ENCODE results near the gene BCKDHA. TPM values are rescaled to one million over a fixed set of nuclear protein-coding genes. Genes with fewer than 3 reads are reported as not detected.

Gene BCKDHA
- total and polyA plus RNA-seq, 2 of the 4 experiments (the other 2 are of a cell fraction), result 7.6 to 7.7 TPM

GRCh38 chr19:41373993-41374392 is 23.6 kb upstream of the BCKDHA start:
- WGBS, 2 experiments (ENCODE audit: extremely low coverage in 2 of 2, insufficient read length in 1 of 2), result 17% methylated on average over 4 of the region's 12 CpGs; no CpG with 5 or more reads in 1 of the 2 experiments
- H4K5ac ChIP-seq (ENCODE audit: low read depth, low read length), result no peak overlapping the region
- in situ Hi-C loops (cut with MboI; ENCODE audit: low sequenced_read_pairs) (no loop called here), intact Hi-C loops (cut with micrococcal nuclease) (loop anchor here (1.0 kb wide), 1 partner anchor 23 kb away; the partner anchor contains the start of genes BCKDHA and EXOSC5), dilution Hi-C loops (cut with HindIII; ENCODE audit: low sequenced_read_pairs, unreplicated experiment) (no loop called here)
- peak; percentile 92 for DNase-seq
- ChIA-PET CTCF (no interaction called here), POLR2A (ENCODE audit: unreplicated experiment) (no interaction called here)
- peak; percentile 70 for ATAC-seq (ENCODE audit: low read depth)
- peaks cover 4 to 30% of the 10 kb centered on the region in 2 experiments; a peak in 3 of 4 replicates for H3K79me1 ChIP-seq (ENCODE audit: low read depth in 1 of 2, low read length in 2 of 2)
- no peaks in the 10 kb centered on the region for H3K9me3 ChIP-seq (ENCODE audit: control insufficient read depth, insufficient read depth, low read length)
- no peak overlapping the region for H2BK20ac ChIP-seq (ENCODE audit: low read depth, low read length)
- no peak overlapping the region for H2BK120ac ChIP-seq (ENCODE audit: low read depth, low read length)
- H4K8ac ChIP-seq (ENCODE audit: low read depth in 2 of 2, low read length in 2 of 2), result no peak overlapping the region
- BruUV-seq (replicated peaks), result no TSS peak
- H2AFZ ChIP-seq (replicated peaks; ENCODE audit: low read length, poor library complexity), result peak overlapping the region; percentile 39
- peaks cover 3% of the 10 kb centered on the region; the same call in 1 of the 2 replicates for H4K20me1 ChIP-seq (ENCODE audit: insufficient read depth, low read length)
- no peak overlapping the region for H3K56ac ChIP-seq (ENCODE audit: extremely low read depth, insufficient read depth, low read length)
- no peak overlapping the region for H2BK5ac ChIP-seq (ENCODE audit: low read depth, low read length, poor library complexity, severe bottlenecking)
- H3K4ac ChIP-seq (ENCODE audit: low read depth, low read length), result no peak overlapping the region
- no peak overlapping the region for H2AK9ac ChIP-seq (replicated peaks; ENCODE audit: low read depth, low read length, poor library complexity)
- TF ChIP-seq, protein P1, sequence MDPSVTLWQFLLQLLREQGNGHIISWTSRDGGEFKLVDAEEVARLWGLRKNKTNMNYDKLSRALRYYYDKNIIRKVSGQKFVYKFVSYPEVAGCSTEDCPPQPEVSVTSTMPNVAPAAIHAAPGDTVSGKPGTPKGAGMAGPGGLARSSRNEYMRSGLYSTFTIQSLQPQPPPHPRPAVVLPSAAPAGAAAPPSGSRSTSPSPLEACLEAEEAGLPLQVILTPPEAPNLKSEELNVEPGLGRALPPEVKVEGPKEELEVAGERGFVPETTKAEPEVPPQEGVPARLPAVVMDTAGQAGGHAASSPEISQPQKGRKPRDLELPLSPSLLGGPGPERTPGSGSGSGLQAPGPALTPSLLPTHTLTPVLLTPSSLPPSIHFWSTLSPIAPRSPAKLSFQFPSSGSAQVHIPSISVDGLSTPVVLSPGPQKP (IDR thresholded peaks at IDR 0.05; ENCODE audit: borderline replicate concordance, low read depth, low read length), result no peak
- no peak for TF ChIP-seq MXI1 (IDR thresholded peaks at IDR 0.05; ENCODE audit: borderline replicate concordance, low read depth, low read length)
- TF ChIP-seq BHLHE40 (IDR thresholded peaks at IDR 0.05; ENCODE audit: low read depth, low read length), result peak; percentile 31; the same call in 1 of the 2 replicates
- TF ChIP-seq USF2 (IDR thresholded peaks at IDR 0.05; ENCODE audit: low read depth, low read length), result no peak
- no peak for TF ChIP-seq CHD1 (IDR thresholded peaks at IDR 0.05; ENCODE audit: low read depth, low read length)
- peak; percentile 77 for TF ChIP-seq RCOR1 (IDR thresholded peaks at IDR 0.05; ENCODE audit: insufficient replicate concordance, low read length)
- no peak; the same call in 1 of the 2 replicates for TF ChIP-seq FOS (IDR thresholded peaks at IDR 0.05; ENCODE audit: low read depth, low read length)
- no peak for TF ChIP-seq RFX5 (IDR thresholded peaks at IDR 0.05; ENCODE audit: low read depth, low read length)
- no peak for TF ChIP-seq MAFK (IDR thresholded peaks at IDR 0.05; ENCODE audit: low read depth, low read length)
- TF ChIP-seq MAZ (IDR thresholded peaks at IDR 0.05; ENCODE audit: borderline replicate concordance, low read depth, low read length), result peak; percentile 41; the same call in 1 of the 2 replicates
- TF ChIP-seq NFE2L2 (IDR thresholded peaks at IDR 0.05; ENCODE audit: low read depth, low read length), result no peak
- no peak for TF ChIP-seq SMC3 (IDR thresholded peaks at IDR 0.05; ENCODE audit: low read depth, low read length)
- TF ChIP-seq CEBPB (IDR thresholded peaks at IDR 0.05; ENCODE audit: low read depth, low read length), result no peak
- H3K18ac ChIP-seq (ENCODE audit: low read depth, low read length), result no peak overlapping the region
- no peaks in the 10 kb centered on the region; the same call in 1 of the 2 replicates for H3K36me3 ChIP-seq (ENCODE audit: control insufficient read depth, insufficient read depth, low read length)
- H3K4me1 ChIP-seq (ENCODE audit: control insufficient read depth, insufficient read depth, low read length), result peaks cover 7% of the 10 kb centered on the region; the same call in 1 of the 2 replicates
- no peak overlapping the region for H2AK5ac ChIP-seq (ENCODE audit: low read depth, low read length)
- H3K9me1 ChIP-seq (ENCODE audit: insufficient read depth, low read length), result peaks cover 6% of the 10 kb centered on the region
- H3K27me3 ChIP-seq (ENCODE audit: control insufficient read depth, insufficient read depth, low read length), result no peaks in the 10 kb centered on the region
- no peak overlapping the region for H3K23ac ChIP-seq (ENCODE audit: low read depth, low read length)
- no peak overlapping the region for H3K4me2 ChIP-seq (ENCODE audit: low read depth, low read length)
- H3K4me3 ChIP-seq (ENCODE audit: insufficient read depth, low read depth, low read length), result no peak overlapping the region
- no peak overlapping the region for H2BK15ac ChIP-seq (ENCODE audit: low read depth, low read length)
- H3K27ac ChIP-seq (ENCODE audit: insufficient read depth, low read length), result no peak overlapping the region
- H4K91ac ChIP-seq (ENCODE audit: insufficient read depth, low read depth, low read length), result no peak overlapping the region
- H3K14ac ChIP-seq (replicated peaks; ENCODE audit: low read depth, low read length), result no peak overlapping the region
- H3K9ac ChIP-seq (ENCODE audit: low read depth, low read length), result no peak overlapping the region
